HepG2 (cell line): ENCODE data around the gene TP53TG5. TPM values are rescaled to one million over a fixed set of nuclear protein-coding genes. Genes with fewer than 3 reads are reported as not detected.

ENCODE experiments used
- AKAP8 ChIP-seq: sonication (generic); formaldehyde crosslinking; IDR thresholded peaks from 2 replicates; pipeline ENCODE4 v1.5.1; 2020; ENCODE audit warnings: mild to moderate bottlenecking, missing genetic modification reagents
- CCAR2 ChIP-seq: fragments of 200-400 bp; formaldehyde crosslinking; optimal IDR thresholded peaks from 2 replicates; pipeline ENCODE3; 2018; ENCODE audit warnings: low read depth, mild to moderate bottlenecking, low read length, moderate library complexity
- HOXA5 ChIP-seq: sonication (generic); formaldehyde crosslinking; IDR thresholded peaks from 2 replicates; pipeline ENCODE4 v1.4.0; 2020; ENCODE audit warnings: missing genetic modification reagents
- MYC ChIP-seq: sonication (generic); formaldehyde crosslinking; IDR thresholded peaks from 2 replicates; pipeline ENCODE4 v1.9.0; 2021; ENCODE audit warnings: missing genetic modification reagents, borderline replicate concordance
- NFAT5 ChIP-seq: sonication (generic); formaldehyde crosslinking; IDR thresholded peaks from 2 replicates; pipeline ENCODE4 v1.4.0; 2020; ENCODE audit warnings: missing genetic modification reagents
- NR2F6 ChIP-seq, 2 experiments: IDR thresholded peaks; 2 replicates each; pipeline ENCODE4 v1.6.1; 2016; ENCODE audit warnings: antibody characterized with exemption in 1 of 2, mild to moderate bottlenecking in 1 of 2
- POGK ChIP-seq: sonication (generic); formaldehyde crosslinking; conservative IDR thresholded peaks from 2 replicates; pipeline ENCODE4 v1.8.0; 2022; ENCODE audit warnings: mild to moderate bottlenecking, moderate library complexity, missing genetic modification reagents
- PPARG ChIP-seq: conservative IDR thresholded peaks from 2 replicates; pipeline ENCODE4 v1.6.1; 2016; ENCODE audit warnings: missing biosample characterization, missing genetic modification reagents
- SKIL ChIP-seq: sonication (generic); formaldehyde crosslinking; IDR thresholded peaks from 2 replicates; pipeline ENCODE4 v1.8.0; 2022; ENCODE audit warnings: missing genetic modification reagents, mild to moderate bottlenecking, moderate library complexity, borderline replicate concordance
- TAF1 ChIP-seq: sonication (generic); formaldehyde crosslinking; IDR thresholded peaks from 2 replicates; pipeline ENCODE4 v1.4.0; 2020; ENCODE audit warnings: missing genetic modification reagents
- THRA ChIP-seq: sonication (generic); formaldehyde crosslinking; IDR thresholded peaks from 2 replicates; pipeline ENCODE4 v1.4.0; 2020; ENCODE audit warnings: missing genetic modification reagents, borderline replicate concordance
- YEATS2 ChIP-seq: sonication (generic); formaldehyde crosslinking; IDR thresholded peaks from 2 replicates; pipeline ENCODE4 v1.4.0; 2020; ENCODE audit warnings: missing genetic modification reagents, borderline replicate concordance
- ZFY ChIP-seq: sonication (generic); formaldehyde crosslinking; IDR thresholded peaks from 2 replicates; pipeline ENCODE4 v1.4.0; 2020; ENCODE audit warnings: missing genetic modification reagents
- ZNF230 ChIP-seq: sonication (generic); formaldehyde crosslinking; IDR thresholded peaks from 2 replicates; pipeline ENCODE4 v1.4.0; 2020; ENCODE audit warnings: mild to moderate bottlenecking, missing genetic modification reagents
- ZNF382 ChIP-seq: sonication (generic); formaldehyde crosslinking; IDR thresholded peaks from 2 replicates; pipeline ENCODE4 v1.5.0; 2020; ENCODE audit warnings: missing genetic modification reagents, mild to moderate bottlenecking, borderline replicate concordance
- ZNF431 ChIP-seq: sonication (generic); formaldehyde crosslinking; IDR thresholded peaks from 2 replicates; pipeline ENCODE4 v1.9.0; 2022; ENCODE audit warnings: missing genetic modification reagents, low read depth, mild to moderate bottlenecking, borderline replicate concordance
- ZSCAN29 ChIP-seq: sonication (generic); formaldehyde crosslinking; conservative IDR thresholded peaks from 2 replicates; pipeline ENCODE4 v1.4.0; 2020; ENCODE audit warnings: mild to moderate bottlenecking, missing genetic modification reagents
- ZZZ3 ChIP-seq: sonication (generic); formaldehyde crosslinking; IDR thresholded peaks from 2 replicates; pipeline ENCODE4 v1.4.0; 2020; ENCODE audit warnings: missing genetic modification reagents, mild to moderate bottlenecking, borderline replicate concordance
- polyA plus RNA-seq, 8 experiments: library from polyadenylated mRNA; depleted of rRNA in 3 of 8; stranded (reverse) in 7 of 8; unstranded in 1 of 8; fragments of >200 nt; fragmentation: Illumina TruSeq in 4 of 8; extraction: Trizol in 4 of 8; gene quantifications; 2 replicates each; pipeline versions ENCODE4 v1.2.1 to v1.2.3, GENCODE V29; 2011 to 2016; ENCODE audit warnings: low read depth in 4 of 8, missing spikeins in 1 of 8, mixed read lengths in 1 of 8; ENCODE audit not compliant: insufficient read depth in 1 of 8
- total RNA-seq, 5 experiments: library from RNA; depleted of rRNA; stranded (reverse); fragments of >200 nt; fragmentation: Illumina TruSeq; extraction: Trizol; gene quantifications; 2 replicates each; pipeline ENCODE4 v1.2.3, GENCODE V29; 2016; ENCODE audit warnings: low read depth in 1 of 5

The TP53TG5 gene
- total and polyA plus RNA-seq, 2 of the 13 experiments (the other 11 are each of a cell fraction or from before 2014, with no cell fraction given) = 0.11 TPM; not detected in 1

GRCh38 chr20:45359406-45360148 is 18.5 kb downstream of the TP53TG5 start (continued):
- no peak for TF ChIP-seq YEATS2 (CRISPR knock-in tag)
- TF ChIP-seq NFAT5 (CRISPR knock-in tag) = no peak
- no peak for TF ChIP-seq ZSCAN29 (CRISPR knock-in tag)
- peak; percentile 47; the same call in 1 of the 2 replicates for TF ChIP-seq THRA (CRISPR knock-in tag)
- 0 out of 2 replicates have a peak, but pooled peaks have one; percentile 14 for TF ChIP-seq PPARG
- TF ChIP-seq ZNF230 (CRISPR knock-in tag) = peak; percentile 34; the same call in 1 of the 2 replicates
- TF ChIP-seq AKAP8 (CRISPR knock-in tag) = no peak
- TF ChIP-seq NR2F6 (IDR thresholded peaks at IDR 0.05) = no peak; the same call in 1 of the 2 replicates
- peak; percentile 70 for TF ChIP-seq NR2F6 (CRISPR knock-in tag; IDR thresholded peaks at IDR 0.05)
- no peak for TF ChIP-seq ZZZ3
- TF ChIP-seq SKIL (CRISPR knock-in tag) = no peak
- no peak for TF ChIP-seq POGK (CRISPR knock-in tag)
- 0 out of 2 replicates have a peak, but pooled peaks have one; percentile 33 for TF ChIP-seq ZFY (CRISPR knock-in tag)
- TF ChIP-seq HOXA5 = peak; percentile 55
- TF ChIP-seq CCAR2 = no peak
- 0 out of 2 replicates have a peak, but pooled peaks have one; percentile 17 for TF ChIP-seq TAF1 (CRISPR knock-in tag)
- TF ChIP-seq ZNF382 = no peak
- TF ChIP-seq MYC (CRISPR knock-in tag) = no peak
- TF ChIP-seq ZNF431 (CRISPR knock-in tag) = peak; percentile 55; the same call in 1 of the 2 replicates
